ENCODE results near the gene TRAK2. TPM values are rescaled to one million over a fixed set of nuclear protein-coding genes. Genes with fewer than 3 reads are reported as not detected.

TRAK2 gene
- total RNA-seq, 3 donors from 2014 or later (not counting 1 experiment from before 2014, with no cell fraction given) = 19.2 to 29.4 (median 26.2) TPM

- H3K36me3 Mint-ChIP-seq = peaks cover 26% of the 10 kb centered on the region
- H3K9me3 Mint-ChIP-seq = peaks cover 4 to 7% of the 10 kb centered on the region in 2 donors
- H3K27ac Mint-ChIP-seq = no peak overlapping the region
- H3K4me1 Mint-ChIP-seq = peaks cover 16 to 19% of the 10 kb centered on the region in 2 donors
- WGBS (ENCODE audit: insufficient coverage) = 91% methylated on average over 2 of the region's 2 CpGs
- Histone ChIP-seq H3K27ac (ENCODE audit: low read length) (no peak overlapping the region), H3K9me3 (ENCODE audit: control insufficient read depth, insufficient read depth, low read length) (no peaks in the 10 kb centered on the region), H3K4me3 (ENCODE audit: low read length) (no peak overlapping the region), H3K4me1 (ENCODE audit: control insufficient read depth, insufficient read depth, low read length) (no peaks in the 10 kb centered on the region), H3K36me3 (ENCODE audit: control insufficient read depth, insufficient read depth, low read length) (no peaks in the 10 kb centered on the region), H3K27me3 (ENCODE audit: control insufficient read depth, insufficient read depth, low read length) (no peaks in the 10 kb centered on the region)
- intact Hi-C loops (cut with micrococcal nuclease) = no loop called here
- DNase-seq (no peak), ATAC-seq (no peak)
- TF ChIP-seq, protein P1, sequence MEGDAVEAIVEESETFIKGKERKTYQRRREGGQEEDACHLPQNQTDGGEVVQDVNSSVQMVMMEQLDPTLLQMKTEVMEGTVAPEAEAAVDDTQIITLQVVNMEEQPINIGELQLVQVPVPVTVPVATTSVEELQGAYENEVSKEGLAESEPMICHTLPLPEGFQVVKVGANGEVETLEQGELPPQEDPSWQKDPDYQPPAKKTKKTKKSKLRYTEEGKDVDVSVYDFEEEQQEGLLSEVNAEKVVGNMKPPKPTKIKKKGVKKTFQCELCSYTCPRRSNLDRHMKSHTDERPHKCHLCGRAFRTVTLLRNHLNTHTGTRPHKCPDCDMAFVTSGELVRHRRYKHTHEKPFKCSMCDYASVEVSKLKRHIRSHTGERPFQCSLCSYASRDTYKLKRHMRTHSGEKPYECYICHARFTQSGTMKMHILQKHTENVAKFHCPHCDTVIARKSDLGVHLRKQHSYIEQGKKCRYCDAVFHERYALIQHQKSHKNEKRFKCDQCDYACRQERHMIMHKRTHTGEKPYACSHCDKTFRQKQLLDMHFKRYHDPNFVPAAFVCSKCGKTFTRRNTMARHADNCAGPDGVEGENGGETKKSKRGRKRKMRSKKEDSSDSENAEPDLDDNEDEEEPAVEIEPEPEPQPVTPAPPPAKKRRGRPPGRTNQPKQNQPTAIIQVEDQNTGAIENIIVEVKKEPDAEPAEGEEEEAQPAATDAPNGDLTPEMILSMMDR (IDR thresholded peaks at IDR 0.05) = no peak
- no peak overlapping the region for H3K4me3 Mint-ChIP-seq
- no peaks in the 10 kb centered on the region for H3K27me3 Mint-ChIP-seq (ENCODE audit: low read depth in 2 of 2)
Measured at GRCh38 chr2:201342923-201343322, 108.3 kb downstream of the TRAK2 start.

GRCh38 chr2:201329409-201329808 lies 121.8 kb downstream of the TRAK2 start:
- Histone ChIP-seq H3K36me3 (ENCODE audit: control insufficient read depth, insufficient read depth, low read length) (no peaks in the 10 kb centered on the region), H3K27ac (ENCODE audit: low read length) (no peak overlapping the region), H3K27me3 (ENCODE audit: control insufficient read depth, insufficient read depth, low read length) (no peaks in the 10 kb centered on the region), H3K4me3 (ENCODE audit: low read length) (no peak overlapping the region), H3K4me1 (ENCODE audit: control insufficient read depth, insufficient read depth, low read length) (no peaks in the 10 kb centered on the region), H3K9me3 (ENCODE audit: control insufficient read depth, insufficient read depth, low read length) (no peaks in the 10 kb centered on the region)
- Mint-ChIP-seq H3K36me3 (peaks cover 23% of the 10 kb centered on the region), H3K4me1 (peaks cover 0 to 5% of the 10 kb centered on the region in 2 donors), H3K27ac (no peak overlapping the region), H3K4me3 (no peak overlapping the region), H3K27me3 (ENCODE audit: low read depth in 2 of 2) (no peaks in the 10 kb centered on the region), H3K9me3 (peaks cover 0 to 9% of the 10 kb centered on the region in 2 donors)
- ATAC-seq = no peak
- intact Hi-C loops (cut with micrococcal nuclease) = no loop called here
- no CpG with 5 or more reads among the region's 1 CpG for WGBS (ENCODE audit: insufficient coverage)
- TF ChIP-seq, protein P1 (IDR thresholded peaks at IDR 0.05) = no peak
- no peak for DNase-seq

GRCh38 chr2:201327678-201328077 lies 123.6 kb downstream of the TRAK2 start:
- H3K4me3 Mint-ChIP-seq = no peak overlapping the region
- 80% methylated on average over 1 of the region's 3 CpGs for WGBS (ENCODE audit: insufficient coverage)
- no peak overlapping the region for H3K27ac Mint-ChIP-seq
- ATAC-seq (no peak), DNase-seq (no peak)
- intact Hi-C loops (cut with micrococcal nuclease) = no loop called here
- Histone ChIP-seq H3K36me3 (ENCODE audit: control insufficient read depth, insufficient read depth, low read length) (no peaks in the 10 kb centered on the region), H3K27ac (ENCODE audit: low read length) (no peak overlapping the region), H3K9me3 (ENCODE audit: control insufficient read depth, insufficient read depth, low read length) (peaks cover 3% of the 10 kb centered on the region), H3K4me1 (ENCODE audit: control insufficient read depth, insufficient read depth, low read length) (no peaks in the 10 kb centered on the region), H3K27me3 (ENCODE audit: control insufficient read depth, insufficient read depth, low read length) (no peaks in the 10 kb centered on the region), H3K4me3 (ENCODE audit: low read length) (no peak overlapping the region)
- H3K36me3 Mint-ChIP-seq = peaks cover 40% of the 10 kb centered on the region
- peaks cover 7 to 15% of the 10 kb centered on the region in 2 donors for H3K9me3 Mint-ChIP-seq
- TF ChIP-seq, protein P1 (IDR thresholded peaks at IDR 0.05) = no peak
- H3K4me1 Mint-ChIP-seq = peaks cover 0 to 5% of the 10 kb centered on the region in 2 donors
- no peaks in the 10 kb centered on the region for H3K27me3 Mint-ChIP-seq (ENCODE audit: low read depth in 2 of 2)

Other genes with a start within 250 kb of the TRAK2 start
- gene CASP8, start 190.9 kb downstream of the TRAK2 start, total RNA-seq = 100 to 1,000 TPM; 218 to 404 (median 347) TPM
- gene FLACC1, start 94.1 kb downstream of the TRAK2 start, total RNA-seq = 1 to 10 TPM; 5.2 to 7.0 (median 6.8) TPM
- gene STRADB, start 282 bp upstream of the TRAK2 start, total RNA-seq = 10 to 100 TPM; 11.8 to 15.3 (median 14.7) TPM
- gene TMEM237, start 192.0 kb upstream of the TRAK2 start, total RNA-seq = 1 to 10 TPM; 2.8 to 3.9 (median 3.4) TPM
- gene MPP4, start 247.2 kb upstream of the TRAK2 start, total RNA-seq = under 1 TPM in 2 of 3 donors, not detected in 1; 0.15 to 0.45 TPM